ENCODE results near the gene FAM156A.
"Not testable (repeated sequence)": the region's sequence is repeated elsewhere in the genome, so short reads cannot be mapped to it uniquely, and the experiment has no call there.

Gene FAM156A

GRCh38 chrX:52958113-52958959 lies at the start of gene FAM156A:
Gene FAM156A, minus strand, starts transcription at chrX:52958518. Its CDS starts 9,930 bp downstream, at chrX:52948588.
- not testable (repeated sequence) for DNase-seq

GRCh38 chrX:53005327-53005726 lies 47.0 kb upstream of the FAM156A start:
- DNase-seq: no peak

- DNase-seq: no peak
Measured at GRCh38 chrX:53004811-53005210, 46.5 kb upstream of the FAM156A start.

GRCh38 chrX:53004038-53004437 lies 45.7 kb upstream of the FAM156A start:
- DNase-seq: no peak

GRCh38 chrX:53003111-53003510 lies 44.8 kb upstream of the FAM156A start:
- DNase-seq: no peak

- no peak for DNase-seq
Measured at GRCh38 chrX:53001958-53002357, 43.6 kb upstream of the FAM156A start.

GRCh38 chrX:53000447-53001135 lies 42.3 kb upstream of the FAM156A start:
- no peak for DNase-seq

GRCh38 chrX:52995987-52996331 lies 37.6 kb upstream of the FAM156A start:
- no peak for DNase-seq

GRCh38 chrX:52995135-52995986 lies 37.0 kb upstream of the FAM156A start:
- DNase-seq: peak; percentile 92

- DNase-seq: no peak
Measured at GRCh38 chrX:52990848-52991247, 32.5 kb upstream of the FAM156A start.

GRCh38 chrX:52990011-52990631 lies 31.8 kb upstream of the FAM156A start:
- peak; percentile 57 for DNase-seq

GRCh38 chrX:52988985-52989917 lies 30.9 kb upstream of the FAM156A start:
- DNase-seq: no peak

- no peak for DNase-seq
Measured at GRCh38 chrX:52983321-52984000, 25.1 kb upstream of the FAM156A start.

- DNase-seq: no peak
Measured at GRCh38 chrX:52979993-52980392, 21.7 kb upstream of the FAM156A start.

- DNase-seq: no peak
Measured at GRCh38 chrX:52979568-52979967, 21.2 kb upstream of the FAM156A start.

GRCh38 chrX:52977953-52978352 lies 19.6 kb upstream of the FAM156A start:
- no peak for DNase-seq

GRCh38 chrX:52975576-52975975 lies 17.3 kb upstream of the FAM156A start:
- not testable (repeated sequence) for DNase-seq

- DNase-seq: not testable (repeated sequence)
Measured at GRCh38 chrX:52974336-52974992, 16.1 kb upstream of the FAM156A start.

GRCh38 chrX:52967922-52968321 lies 9.6 kb upstream of the FAM156A start:
- not testable (repeated sequence) for DNase-seq

- not testable (repeated sequence) for DNase-seq
Measured at GRCh38 chrX:52966993-52967738, 8.8 kb upstream of the FAM156A start.
